Right atrium auricular region (tissue), 2 donors: ENCODE results near the gene FARS2. TPM values are rescaled to one million over a fixed set of nuclear protein-coding genes. Genes with fewer than 3 reads are reported as not detected.

Experiments
- DNase-seq: peaks from one replicate; pipeline ENCODE4 v3.0.0-alpha.2; 2019; ENCODE audit warnings: low spot score
- H3K27ac ChIP-seq, 2 donors: fragments of 200-600 bp; sonication (generic); 1 replicate in 1 of 2; 2 replicates in 1 of 2; pipeline ENCODE4 v1.5.1; 2016 to 2019
- H3K27me3 ChIP-seq, 2 donors: fragments of 200-600 bp; sonication (generic); one replicate each; pipeline versions ENCODE4 v1.5.1 to v1.6.0; 2017 to 2019
- H3K36me3 ChIP-seq: fragments of 200-600 bp; sonication (generic); one replicate; pipeline ENCODE4 v1.5.1; 2016
- H3K4me1 ChIP-seq, 2 donors: fragments of 200-600 bp; sonication (generic); one replicate each; pipeline versions ENCODE4 v1.5.1 to v1.6.0; 2017 to 2019
- H3K4me3 ChIP-seq, 2 donors: fragments of 200-600 bp; sonication (generic); 1 replicate in 1 of 2; 2 replicates in 1 of 2; pipeline ENCODE4 v1.5.1; 2017 to 2019; ENCODE audit warnings: mild to moderate bottlenecking in 1 of 2, moderate library complexity in 1 of 2
- H3K9me3 ChIP-seq, 2 donors: fragments of 200-600 bp; sonication (generic); one replicate each; pipeline ENCODE4 v1.5.1; 2019
- total RNA-seq, 2 donors: library from RNA; depleted of rRNA; stranded (reverse); fragments of >200 nt; gene quantifications; one replicate each; pipeline ENCODE4 v1.1.0, GENCODE V29; 2016
- TF ChIP-seq, protein P1 (sequence below), 2 donors: fragments of 200-600 bp; sonication (generic); IDR thresholded peaks; one replicate each; pipeline ENCODE4 v1.5.1; 2019; ENCODE audit warnings: antibody characterized with exemption in 2 of 2

Gene FARS2
- total RNA-seq, 2 donors from 2014 or later = 9.4 to 15.0 TPM

DNA sequence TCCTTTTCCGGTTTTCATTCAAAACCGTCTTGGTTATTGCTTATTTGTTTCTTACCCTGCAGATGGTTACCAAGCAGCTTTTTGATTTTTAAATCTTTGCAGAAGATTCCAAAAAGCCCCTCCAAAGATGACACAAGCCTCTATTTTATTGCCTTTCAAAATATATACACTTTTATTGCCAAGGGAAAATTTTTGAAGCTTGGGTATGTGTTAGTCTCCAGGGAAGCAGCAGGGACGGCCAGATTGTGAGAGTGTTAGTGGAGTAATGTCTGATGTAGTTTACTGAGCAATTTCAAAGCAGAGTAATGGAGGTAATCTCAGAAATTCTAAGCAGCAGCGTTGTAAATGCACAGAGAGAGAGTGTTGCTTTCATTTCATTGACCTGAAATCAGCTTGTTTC is 193.8 kb downstream of the FARS2 start:
- TF ChIP-seq, protein P1, sequence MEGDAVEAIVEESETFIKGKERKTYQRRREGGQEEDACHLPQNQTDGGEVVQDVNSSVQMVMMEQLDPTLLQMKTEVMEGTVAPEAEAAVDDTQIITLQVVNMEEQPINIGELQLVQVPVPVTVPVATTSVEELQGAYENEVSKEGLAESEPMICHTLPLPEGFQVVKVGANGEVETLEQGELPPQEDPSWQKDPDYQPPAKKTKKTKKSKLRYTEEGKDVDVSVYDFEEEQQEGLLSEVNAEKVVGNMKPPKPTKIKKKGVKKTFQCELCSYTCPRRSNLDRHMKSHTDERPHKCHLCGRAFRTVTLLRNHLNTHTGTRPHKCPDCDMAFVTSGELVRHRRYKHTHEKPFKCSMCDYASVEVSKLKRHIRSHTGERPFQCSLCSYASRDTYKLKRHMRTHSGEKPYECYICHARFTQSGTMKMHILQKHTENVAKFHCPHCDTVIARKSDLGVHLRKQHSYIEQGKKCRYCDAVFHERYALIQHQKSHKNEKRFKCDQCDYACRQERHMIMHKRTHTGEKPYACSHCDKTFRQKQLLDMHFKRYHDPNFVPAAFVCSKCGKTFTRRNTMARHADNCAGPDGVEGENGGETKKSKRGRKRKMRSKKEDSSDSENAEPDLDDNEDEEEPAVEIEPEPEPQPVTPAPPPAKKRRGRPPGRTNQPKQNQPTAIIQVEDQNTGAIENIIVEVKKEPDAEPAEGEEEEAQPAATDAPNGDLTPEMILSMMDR (IDR thresholded peaks at IDR 0.05) = no peak
- no peak overlapping the region for H3K4me3 ChIP-seq
- no peak for DNase-seq
- no peaks in the 10 kb centered on the region for H3K27me3 ChIP-seq
- H3K27ac ChIP-seq = no peak overlapping the region
- H3K4me1 ChIP-seq = peaks cover 0 to 4% of the 10 kb centered on the region in 2 donors
- H3K9me3 ChIP-seq = no peaks in the 10 kb centered on the region
- no peaks in the 10 kb centered on the region for H3K36me3 ChIP-seq

DNA sequence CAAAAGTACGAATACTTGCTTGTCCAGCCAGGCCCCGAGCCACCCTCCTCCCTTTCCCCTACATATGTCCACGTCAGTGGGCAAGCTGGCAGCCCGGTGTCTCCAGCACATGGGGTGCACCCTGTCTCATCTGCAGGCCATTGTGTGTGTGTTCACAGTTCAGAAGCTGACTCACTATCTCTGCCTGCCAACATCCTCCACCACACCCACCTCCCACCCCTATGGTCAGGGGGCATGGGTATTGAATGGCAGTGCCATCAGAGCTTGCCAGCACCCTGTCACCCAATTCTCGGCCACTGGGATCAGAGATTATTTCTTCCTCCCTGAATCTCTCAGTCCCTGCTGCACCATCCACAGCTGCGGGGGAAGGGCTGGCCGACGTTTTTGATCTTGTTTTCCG is 195.7 kb downstream of the FARS2 start:
- no peak overlapping the region for H3K27ac ChIP-seq
- no peak for DNase-seq
- no peaks in the 10 kb centered on the region for H3K36me3 ChIP-seq
- TF ChIP-seq, protein P1 (IDR thresholded peaks at IDR 0.05) = no peak
- no peak overlapping the region for H3K4me3 ChIP-seq
- no peaks in the 10 kb centered on the region for H3K9me3 ChIP-seq
- H3K27me3 ChIP-seq = no peaks in the 10 kb centered on the region
- H3K4me1 ChIP-seq = peaks cover 0 to 4% of the 10 kb centered on the region in 2 donors

DNA sequence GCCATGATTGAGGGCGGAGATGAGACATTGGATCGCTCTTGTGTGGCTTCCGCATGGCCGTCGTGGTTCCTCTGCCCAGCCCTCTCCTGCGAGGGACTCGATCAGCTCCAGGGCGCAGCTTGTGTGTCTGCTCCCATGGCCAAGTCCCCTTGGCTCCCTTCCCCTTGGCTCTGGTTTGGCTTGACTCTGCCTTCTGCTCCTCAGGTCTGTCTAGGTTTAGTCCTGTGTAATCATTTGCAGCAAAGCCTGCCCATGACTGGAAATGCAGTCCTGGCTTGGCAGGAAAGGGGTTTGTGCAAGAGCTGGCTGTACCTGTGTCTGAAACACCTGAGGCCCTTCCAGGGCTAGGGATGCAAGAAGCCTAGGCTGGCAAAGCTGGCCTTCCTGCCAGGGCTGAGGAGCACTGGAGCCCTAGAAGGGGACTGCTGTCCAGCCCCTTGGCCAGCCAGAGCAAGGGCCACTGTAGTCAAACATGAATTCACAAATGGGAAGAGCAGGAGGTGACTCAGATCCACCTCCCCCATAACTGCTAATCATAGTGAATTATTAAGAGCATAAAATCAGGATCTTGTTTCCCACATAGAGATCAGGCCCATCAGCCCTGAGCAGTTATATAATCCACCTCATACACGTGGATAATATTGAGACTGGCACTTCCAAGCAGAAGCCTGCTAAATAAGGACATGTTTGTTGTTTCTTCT is 196.8 kb downstream of the FARS2 start:
- H3K36me3 ChIP-seq = no peaks in the 10 kb centered on the region
- no peaks in the 10 kb centered on the region for H3K27me3 ChIP-seq
- H3K27ac ChIP-seq = no peak overlapping the region
- no peak for DNase-seq
- no peak overlapping the region for H3K4me3 ChIP-seq
- TF ChIP-seq, protein P1 (IDR thresholded peaks at IDR 0.05) = no peak
- no peaks in the 10 kb centered on the region for H3K9me3 ChIP-seq
- peaks cover 0 to 4% of the 10 kb centered on the region in 2 donors for H3K4me1 ChIP-seq

DNA sequence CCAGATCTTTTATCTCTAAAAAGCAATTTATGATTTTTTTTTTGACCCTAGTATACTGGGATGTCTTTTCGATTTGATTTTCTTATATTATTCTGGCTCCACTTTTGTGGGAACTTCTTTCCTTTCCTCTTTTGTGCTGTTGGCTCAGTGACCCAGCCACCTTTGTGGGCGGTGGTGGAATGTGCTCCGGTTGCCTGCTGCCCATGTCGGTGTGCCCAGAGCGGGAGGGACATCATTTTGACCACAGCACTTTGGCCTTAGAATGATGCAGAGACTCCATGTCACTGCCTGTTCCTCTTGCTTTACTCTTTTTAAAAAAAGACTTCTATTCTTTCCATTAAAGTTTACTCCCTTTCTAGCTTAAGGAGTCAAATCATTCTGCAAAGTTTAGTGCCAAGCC is 198.0 kb downstream of the FARS2 start:
- Histone ChIP-seq H3K27me3 (no peaks in the 10 kb centered on the region), H3K27ac (no peak overlapping the region), H3K4me3 (no peak overlapping the region), H3K36me3 (no peaks in the 10 kb centered on the region), H3K4me1 (peaks cover 0 to 4% of the 10 kb centered on the region in 2 donors), H3K9me3 (no peaks in the 10 kb centered on the region)
- TF ChIP-seq, protein P1 (IDR thresholded peaks at IDR 0.05) = no peak
- DNase-seq = no peak

DNA sequence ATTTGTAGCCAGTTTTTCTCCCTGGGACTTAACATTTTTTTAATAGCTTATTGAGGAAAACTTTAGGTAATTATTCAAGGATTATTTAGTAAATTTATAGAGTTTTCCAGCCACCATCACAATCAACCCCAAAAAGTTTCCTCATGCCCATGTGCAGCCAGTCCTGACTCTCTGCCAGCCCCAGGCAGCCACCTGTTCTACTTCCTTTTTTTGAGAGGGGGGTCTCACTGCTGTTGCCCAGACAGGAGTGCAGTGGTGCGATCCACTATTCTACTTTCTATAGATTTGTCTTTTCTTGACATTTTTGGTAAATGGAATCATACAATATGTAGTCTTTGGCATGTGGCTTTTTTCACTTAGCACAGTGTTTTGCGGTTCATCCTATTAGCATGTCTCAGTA is 200.1 kb downstream of the FARS2 start:
- DNase-seq = no peak
- no peak overlapping the region for H3K4me3 ChIP-seq
- TF ChIP-seq, protein P1 (IDR thresholded peaks at IDR 0.05) = no peak
- peaks cover 0 to 8% of the 10 kb centered on the region in 2 donors for H3K4me1 ChIP-seq
- H3K27me3 ChIP-seq = no peaks in the 10 kb centered on the region
- H3K9me3 ChIP-seq = no peaks in the 10 kb centered on the region
- no peak overlapping the region for H3K27ac ChIP-seq
- H3K36me3 ChIP-seq = no peaks in the 10 kb centered on the region

DNA sequence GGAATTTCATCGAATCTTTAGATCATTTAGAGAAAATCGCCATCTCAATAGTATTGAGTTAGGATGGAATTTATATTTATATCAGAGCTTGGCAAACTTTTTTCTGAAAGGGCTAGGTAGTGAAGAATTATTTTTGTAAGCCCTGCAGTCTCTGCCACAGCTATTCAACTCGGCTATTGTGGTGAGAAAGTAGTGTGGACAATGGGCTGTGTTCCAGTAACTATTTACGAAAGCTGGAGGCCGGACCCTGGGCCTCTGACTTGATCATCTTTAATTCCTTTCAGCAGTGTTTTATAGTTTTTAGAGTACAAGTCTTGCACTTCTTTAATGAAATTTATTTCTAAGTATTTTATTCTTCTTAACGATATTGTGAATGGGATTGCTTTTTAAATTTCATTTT is 201.5 kb downstream of the FARS2 start:
- peaks cover 0 to 6% of the 10 kb centered on the region in 2 donors for H3K4me1 ChIP-seq
- H3K9me3 ChIP-seq = no peaks in the 10 kb centered on the region
- H3K4me3 ChIP-seq = no peak overlapping the region
- no peak overlapping the region for H3K27ac ChIP-seq
- no peaks in the 10 kb centered on the region for H3K27me3 ChIP-seq
- TF ChIP-seq, protein P1 (IDR thresholded peaks at IDR 0.05) = no peak
- no peaks in the 10 kb centered on the region for H3K36me3 ChIP-seq
- no peak for DNase-seq
